Cardiac ventricle fibroblast (primary cell): ENCODE results near the gene SINHCAF. TPM values are rescaled to one million over a fixed set of nuclear protein-coding genes. Genes with fewer than 3 reads are reported as not detected.

ENCODE experiments used
- total RNA-seq: library from RNA; depleted of rRNA; stranded (reverse); fragments of >200 nt; gene quantifications from 2 replicates; pipeline ENCODE4 v1.2.3, GENCODE V29; 2015

The SINHCAF gene
- total RNA-seq: 8.9 and 10.2 TPM in 2 replicates

DNA sequence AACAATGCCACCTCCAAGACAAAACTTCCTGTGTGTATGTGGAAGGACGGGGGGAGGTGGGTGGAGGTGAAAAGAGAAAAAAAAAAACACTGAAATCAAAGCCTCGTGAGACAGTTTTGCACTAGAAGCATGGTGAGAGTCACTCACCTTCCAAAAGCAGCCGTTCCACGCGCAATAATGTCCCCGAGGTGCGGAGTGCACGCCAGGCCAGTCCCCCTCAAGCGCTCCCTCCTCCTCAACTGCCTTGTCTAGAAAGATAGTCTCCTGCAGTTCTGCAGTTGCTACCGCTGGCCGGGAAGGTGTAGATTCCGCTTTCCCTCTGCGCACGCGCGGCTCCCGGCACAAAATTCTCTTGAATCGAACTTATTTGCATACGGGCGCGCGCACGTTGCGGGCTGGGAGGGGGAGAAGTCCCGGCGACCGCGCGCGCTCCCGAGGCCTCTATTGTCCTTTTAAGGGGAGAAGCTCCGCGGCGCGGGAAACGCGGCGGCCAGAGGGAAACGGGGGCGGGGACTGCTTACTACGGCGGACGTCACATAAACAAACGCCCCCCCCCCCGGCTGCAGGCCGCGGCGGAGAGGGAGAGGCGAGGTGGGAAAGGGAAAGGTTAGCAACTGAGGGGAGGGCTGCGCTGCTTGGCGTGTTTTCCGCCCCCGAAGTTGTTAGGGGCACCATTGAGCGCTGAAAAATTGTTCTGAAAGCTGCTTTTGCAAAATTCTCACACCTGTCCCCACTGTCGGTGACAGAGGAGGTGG, at the start of gene SINHCAF:
Gene SINHCAF (minus strand): TSS at position 274 of the 755 bp plus-strand sequence. CDS start 27,946 bp downstream, outside the sequence.

